NCI-H510A (cell line): ENCODE results near the gene AMMECR1.
"Not testable (repeated sequence)": the region's sequence is repeated elsewhere in the genome, so short reads cannot be mapped to it uniquely, and the experiment has no call there.

Source experiments
- DNase-seq: peaks from one replicate; lab custom pipeline; 2025; lab: John Stamatoyannopoulos, UW

AMMECR1 gene

DNA sequence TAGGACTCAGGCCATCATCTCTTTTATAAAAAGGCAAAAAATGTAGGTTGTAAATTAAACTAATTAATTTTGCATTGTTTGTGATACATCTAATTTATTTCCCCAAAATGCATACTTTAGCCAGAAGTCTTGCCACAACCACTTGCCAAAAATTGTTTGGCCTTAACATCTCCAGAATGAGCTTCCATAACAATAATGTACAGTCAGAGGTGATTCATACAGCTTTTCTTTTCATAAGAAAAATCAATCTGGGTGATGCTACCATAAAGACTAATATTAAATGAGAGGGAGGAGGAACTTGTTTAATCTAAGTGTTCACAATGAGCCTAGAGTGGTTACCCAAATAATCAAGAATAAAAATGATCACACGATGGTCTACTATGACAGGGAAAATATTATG is 59.3 kb downstream of the AMMECR1 start:
- no peak for DNase-seq

DNA sequence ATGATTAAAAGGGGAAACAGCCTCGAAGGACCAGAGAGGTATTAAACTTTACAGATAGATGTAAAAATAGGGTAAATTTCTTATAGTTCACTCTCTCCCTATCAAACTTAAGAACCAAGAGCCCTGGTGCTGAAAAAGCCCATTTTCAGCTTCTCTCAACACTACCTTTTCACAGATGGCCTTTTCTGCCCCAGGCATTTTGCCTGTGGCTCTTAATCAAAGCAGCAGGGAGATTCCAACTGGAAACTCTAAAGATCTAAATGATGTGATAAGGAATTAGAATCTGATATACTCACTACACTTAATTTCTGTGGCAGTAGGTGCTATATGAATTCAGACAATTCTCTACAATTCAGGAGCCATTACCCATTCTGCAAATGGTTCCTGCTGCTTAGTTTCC is 60.0 kb downstream of the AMMECR1 start:
- DNase-seq, result no peak

DNA sequence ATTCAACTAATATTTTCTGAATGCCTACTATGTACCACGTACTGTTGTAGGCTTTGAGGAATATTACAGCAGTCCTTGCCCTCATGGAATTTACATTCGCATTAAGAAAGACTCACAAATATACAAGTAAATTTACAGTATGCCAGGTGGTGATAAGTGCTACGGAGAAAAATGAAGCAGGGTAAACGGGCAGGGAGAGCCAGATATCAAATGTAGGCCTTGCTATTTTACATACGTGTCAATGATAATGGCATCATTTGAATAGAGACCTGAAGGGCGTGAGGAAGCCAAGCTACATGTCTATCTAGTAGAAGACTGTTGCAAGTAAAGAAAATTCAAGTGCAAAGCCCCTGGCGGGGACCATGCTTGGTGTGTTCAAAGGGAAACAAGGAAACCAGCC is 65.2 kb downstream of the AMMECR1 start:
- no peak for DNase-seq

DNA sequence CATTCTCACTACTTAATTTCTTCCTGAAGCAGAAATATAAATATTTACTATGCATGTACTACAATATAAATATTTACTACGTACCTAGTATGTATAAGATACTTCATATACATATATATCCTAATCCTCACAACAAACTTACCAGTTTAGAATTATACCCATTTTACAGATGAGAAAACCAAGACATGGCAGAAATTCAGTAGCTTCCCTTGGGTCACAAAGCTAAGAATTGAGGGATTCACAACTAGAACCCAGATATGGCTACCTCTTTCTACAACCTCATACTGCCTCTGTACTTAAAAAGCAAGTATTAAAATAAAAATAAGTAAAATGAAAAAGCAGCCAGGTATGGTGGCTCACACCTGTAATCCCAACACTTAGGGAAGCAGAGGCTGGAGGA is 65.9 kb downstream of the AMMECR1 start:
- DNase-seq, result no peak

GRCh38 chrX:110251526-110251925 is 66.4 kb downstream of the AMMECR1 start:
- DNase-seq, result no peak

DNA sequence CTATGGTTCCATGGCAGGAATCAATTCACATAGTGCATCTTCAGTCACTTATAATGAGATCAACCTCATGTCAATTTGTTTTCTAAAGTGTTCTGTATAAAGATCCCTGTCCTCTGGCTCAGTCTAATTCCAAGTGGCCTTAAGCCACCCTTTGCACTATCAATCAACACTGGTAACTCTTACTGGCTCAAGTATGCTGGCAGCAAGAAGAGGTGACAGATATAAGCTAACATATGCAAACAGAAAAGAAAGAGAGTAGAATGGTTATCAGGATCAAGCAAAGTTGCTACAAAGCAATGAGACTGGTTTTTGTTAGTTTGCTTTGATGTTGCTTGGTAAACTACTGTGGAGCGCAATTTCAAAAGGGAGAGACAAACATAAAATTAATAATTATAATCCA is 67.0 kb downstream of the AMMECR1 start:
- no peak for DNase-seq

GRCh38 chrX:110248578-110248977 is 69.3 kb downstream of the AMMECR1 start:
- no peak for DNase-seq

- DNase-seq, result no peak
These were observed 72.9 kb downstream of the AMMECR1 start for GRCh38 chrX:110245011-110245410.

- no peak for DNase-seq
These were observed 75.5 kb downstream of the AMMECR1 start for GRCh38 chrX:110242371-110242770.

- no peak for DNase-seq
These were observed 76.1 kb downstream of the AMMECR1 start for GRCh38 chrX:110241816-110242215.

DNA sequence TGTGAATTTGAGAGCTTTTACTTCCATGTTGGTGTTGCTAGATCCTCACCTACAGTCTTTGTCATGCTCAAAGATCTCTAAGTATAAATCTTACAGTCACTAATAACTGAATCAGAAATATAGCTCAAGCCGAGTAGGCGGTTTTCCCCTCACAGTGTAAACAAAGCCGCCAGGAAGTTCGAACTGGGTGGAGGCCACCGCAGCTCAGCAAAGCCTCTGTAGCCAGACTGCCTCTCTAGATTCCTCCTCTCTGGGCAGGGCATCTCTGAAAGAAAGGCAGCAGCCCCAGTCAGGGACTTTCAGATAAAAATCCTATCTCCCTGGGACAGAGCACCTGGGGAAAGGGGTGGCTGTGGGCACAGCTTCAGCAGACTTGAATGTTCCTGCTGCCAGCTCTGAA is 79.6 kb downstream of the AMMECR1 start:
- not testable (repeated sequence) for DNase-seq

- not testable (repeated sequence) for DNase-seq
These were observed 86.4 kb downstream of the AMMECR1 start for GRCh38 chrX:110231485-110231884.

DNA sequence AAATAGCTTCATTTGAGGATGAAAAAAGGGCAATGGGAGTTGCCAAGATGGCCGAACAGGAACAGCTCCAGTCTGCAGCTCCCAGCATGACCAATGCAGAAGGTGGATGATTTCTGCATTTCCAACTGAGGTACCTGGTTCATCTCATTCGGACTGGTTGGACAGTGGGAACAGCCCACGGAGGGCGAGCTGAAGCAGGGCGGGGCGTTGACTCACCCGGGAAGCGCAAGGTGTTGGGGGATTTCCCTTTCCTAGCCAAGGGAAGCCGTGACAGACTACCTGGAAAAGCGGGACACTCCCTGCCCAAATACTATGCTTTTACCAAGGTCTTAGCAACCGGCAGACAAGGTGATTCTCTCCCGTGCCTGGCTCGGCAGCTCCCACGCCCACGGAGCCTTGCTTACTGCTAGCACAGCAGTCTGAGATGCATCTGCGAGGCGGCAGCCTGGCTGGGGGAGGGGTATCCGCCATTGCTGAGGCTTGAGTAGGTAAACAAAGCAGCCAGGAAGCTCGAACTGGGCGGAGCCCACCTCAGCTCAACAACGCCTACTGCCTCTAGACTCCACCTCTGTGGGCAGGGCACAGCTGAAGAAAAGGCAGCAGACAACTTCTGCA is 88.3 kb downstream of the AMMECR1 start:
- DNase-seq, result not testable (repeated sequence)

DNA sequence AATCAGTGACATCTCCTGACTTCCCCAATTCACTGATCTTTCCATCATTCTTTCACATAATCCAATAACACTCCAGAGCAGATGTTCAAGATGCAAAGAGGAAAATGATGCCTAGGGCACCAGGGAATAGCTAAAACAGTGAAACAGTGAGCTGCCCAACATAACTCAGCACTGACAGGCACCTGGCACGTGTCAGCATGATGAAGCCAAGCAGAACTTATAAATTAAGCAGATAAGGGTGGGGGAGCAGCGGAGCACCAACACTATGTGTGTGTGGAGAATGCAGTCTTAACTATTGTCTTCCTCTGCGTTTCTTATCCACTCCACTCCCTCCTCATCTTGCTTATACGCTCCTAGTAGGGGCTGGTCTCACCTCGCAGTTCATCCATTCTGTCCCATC is 89.4 kb downstream of the AMMECR1 start:
- DNase-seq, result no peak

- DNase-seq, result no peak
These were observed 91.0 kb downstream of the AMMECR1 start for GRCh38 chrX:110226931-110227330.

DNA sequence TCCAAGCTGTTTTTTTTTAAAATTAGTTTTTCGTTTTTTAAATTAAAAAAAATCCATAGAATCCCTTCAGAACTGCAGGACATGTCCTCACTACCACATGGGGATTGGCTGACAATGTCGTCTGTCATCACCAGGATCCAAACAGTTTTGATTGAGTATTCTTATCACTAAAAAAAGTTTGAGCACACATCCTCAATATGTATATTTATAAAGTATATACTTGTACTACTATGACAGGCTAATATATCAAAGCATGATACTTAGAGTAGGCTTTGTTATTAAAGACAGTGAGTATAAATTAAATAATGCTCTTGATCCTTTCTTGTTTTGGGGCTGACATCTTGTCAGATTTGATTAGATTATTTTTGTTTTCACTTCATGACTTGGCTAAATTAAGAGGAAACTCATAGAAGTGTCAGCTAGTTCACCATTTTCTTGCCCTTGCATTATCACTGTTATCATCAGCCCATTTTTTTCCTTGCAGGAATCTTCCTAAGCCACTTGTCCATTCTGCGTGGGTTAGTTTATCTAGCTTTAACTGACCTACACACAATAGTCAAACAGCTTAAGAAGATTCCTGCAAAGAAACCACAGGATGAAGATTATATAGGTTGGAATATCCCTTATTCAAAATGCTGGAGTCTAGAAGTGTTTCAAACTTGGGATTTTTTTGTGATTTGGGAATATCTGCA is 92.8 kb downstream of the AMMECR1 start:
- no peak for DNase-seq

- no peak for DNase-seq
These were observed 95.2 kb downstream of the AMMECR1 start for GRCh38 chrX:110222497-110223257.

GRCh38 chrX:110219920-110220319 is 98.0 kb downstream of the AMMECR1 start:
- DNase-seq, result no peak

DNA sequence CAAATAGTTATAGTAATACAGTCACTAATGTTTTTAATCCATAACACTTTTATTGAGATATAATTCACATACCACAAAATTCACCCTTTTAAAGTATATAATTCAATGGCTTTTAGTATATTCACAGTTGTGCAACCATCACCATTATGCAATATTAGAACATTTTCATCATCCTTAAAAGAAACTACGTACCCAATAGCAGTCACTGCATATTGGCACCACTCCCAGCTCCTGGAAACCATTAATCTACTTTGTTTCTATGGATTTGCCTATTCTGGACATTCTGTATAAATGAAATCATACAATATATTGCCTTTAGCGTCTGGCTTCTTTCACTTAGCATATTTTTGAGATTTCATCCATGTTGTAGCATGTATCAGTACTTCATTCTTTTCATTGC is 99.3 kb downstream of the AMMECR1 start:
- no peak for DNase-seq

DNA sequence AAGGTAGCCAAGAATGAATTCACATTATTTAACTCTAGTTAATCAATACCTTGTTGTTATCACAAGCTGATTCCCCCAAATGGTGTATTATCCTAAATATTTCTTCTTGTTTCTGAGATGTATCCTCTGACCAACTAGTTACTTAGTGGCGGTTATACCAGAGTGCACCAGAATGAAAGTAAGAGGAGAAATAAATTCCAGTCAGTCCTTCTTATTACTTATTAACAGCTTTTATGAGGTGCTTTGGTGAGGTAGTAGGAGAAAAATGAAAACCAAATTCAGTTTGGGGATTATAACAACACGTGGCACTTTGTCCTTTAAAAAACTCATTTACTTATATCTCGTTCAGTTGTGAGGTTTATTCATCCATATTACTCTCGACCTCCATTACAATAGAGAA is 101.9 kb downstream of the AMMECR1 start:
- DNase-seq, result no peak

- no peak for DNase-seq
These were observed 102.5 kb downstream of the AMMECR1 start for GRCh38 chrX:110215411-110215810.

GRCh38 chrX:110214684-110215083 is 103.2 kb downstream of the AMMECR1 start:
- DNase-seq, result no peak

DNA sequence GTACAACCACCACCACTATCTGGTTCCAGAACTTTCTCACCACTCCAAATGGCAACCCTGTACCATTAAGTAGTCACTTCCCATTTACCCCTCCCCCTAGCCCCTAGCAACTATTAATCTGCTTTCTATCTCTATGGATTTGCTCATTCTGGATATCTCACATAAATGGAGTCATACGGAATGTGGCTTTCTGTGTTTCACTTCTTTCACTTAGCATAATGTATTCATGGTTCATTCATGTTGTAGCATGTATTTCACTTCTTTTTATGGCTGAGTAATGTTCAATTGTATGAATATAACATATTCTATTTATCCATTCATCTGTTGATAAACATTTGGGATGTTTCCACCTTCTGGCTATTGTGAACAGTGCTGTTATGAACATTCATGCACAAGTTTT is 104.7 kb downstream of the AMMECR1 start:
- DNase-seq, result no peak
